ENCODE measurements around the gene GRM7.

GRCh38 chr3:7766530-7766929, 905.6 kb downstream of the GRM7 start:
- TF ChIP-seq CTCF (conservative IDR thresholded peaks at IDR 0.05; ENCODE audit: low read depth, low read length) (no peak), EZH2 (IDR thresholded peaks at IDR 0.05; ENCODE audit: low read length, unreplicated experiment) (no peak)

Data from PC-3 (cell line).